ENCODE results near the gene CMTM6. TPM values are rescaled to one million over a fixed set of nuclear protein-coding genes. Genes with fewer than 3 reads are reported as not detected.

CMTM6 gene
- total and polyA plus RNA-seq, 11 donors = 5.2 to 34.8 (median 11.6) TPM

DNA sequence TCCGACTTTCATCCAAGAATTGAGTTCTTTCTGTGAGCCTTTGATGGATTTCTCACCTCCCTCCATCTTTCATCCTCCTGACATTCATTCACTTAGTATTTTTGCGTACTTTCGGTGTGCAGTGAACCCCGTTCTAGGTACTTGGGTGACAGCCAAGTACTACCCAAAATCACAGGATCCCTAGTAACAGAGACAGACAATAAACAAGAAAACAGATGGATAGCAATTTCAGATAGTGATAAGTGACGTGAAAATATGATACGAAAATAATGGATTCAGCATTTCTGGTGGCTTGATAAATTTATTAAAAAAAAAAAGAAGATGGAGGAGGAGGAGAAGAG, 264 bp upstream of the CMTM6 start:
- DNase-seq = no peak
- Histone ChIP-seq H3K27ac (peak overlapping the region; percentile 87 to 99 (median 98)), H3K27me3 (no peaks in the 10 kb centered on the region), H3K36me3 (peaks cover 0 to 9% (median 0%) of the 10 kb centered on the region in 9 donors), H3K9me3 (no peaks in the 10 kb centered on the region), H3K4me1 (peaks cover 0 to 47% (median 14%) of the 10 kb centered on the region in 12 donors), H3K4me3 (peak overlapping the region; percentile 43 to 99 (median 91))
- WGBS, 4 donors = 0 to 2% (median 1%) methylated on average over 6 of the region's 6 CpGs
- intact Hi-C loops (cut with DNase I) = loop anchor here in 4 of 10 donors (10.0 kb wide), 2 partner anchors 72 to 432 kb away; partner anchors contain the start of gene DYNC1LI1 (in 3 of the 4)
- no peak for ATAC-seq
- TF ChIP-seq POLR2A (IDR thresholded peaks at IDR 0.05) = no peak
- TF ChIP-seq, protein P1, sequence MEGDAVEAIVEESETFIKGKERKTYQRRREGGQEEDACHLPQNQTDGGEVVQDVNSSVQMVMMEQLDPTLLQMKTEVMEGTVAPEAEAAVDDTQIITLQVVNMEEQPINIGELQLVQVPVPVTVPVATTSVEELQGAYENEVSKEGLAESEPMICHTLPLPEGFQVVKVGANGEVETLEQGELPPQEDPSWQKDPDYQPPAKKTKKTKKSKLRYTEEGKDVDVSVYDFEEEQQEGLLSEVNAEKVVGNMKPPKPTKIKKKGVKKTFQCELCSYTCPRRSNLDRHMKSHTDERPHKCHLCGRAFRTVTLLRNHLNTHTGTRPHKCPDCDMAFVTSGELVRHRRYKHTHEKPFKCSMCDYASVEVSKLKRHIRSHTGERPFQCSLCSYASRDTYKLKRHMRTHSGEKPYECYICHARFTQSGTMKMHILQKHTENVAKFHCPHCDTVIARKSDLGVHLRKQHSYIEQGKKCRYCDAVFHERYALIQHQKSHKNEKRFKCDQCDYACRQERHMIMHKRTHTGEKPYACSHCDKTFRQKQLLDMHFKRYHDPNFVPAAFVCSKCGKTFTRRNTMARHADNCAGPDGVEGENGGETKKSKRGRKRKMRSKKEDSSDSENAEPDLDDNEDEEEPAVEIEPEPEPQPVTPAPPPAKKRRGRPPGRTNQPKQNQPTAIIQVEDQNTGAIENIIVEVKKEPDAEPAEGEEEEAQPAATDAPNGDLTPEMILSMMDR (IDR thresholded peaks at IDR 0.05) = no peak

DNA sequence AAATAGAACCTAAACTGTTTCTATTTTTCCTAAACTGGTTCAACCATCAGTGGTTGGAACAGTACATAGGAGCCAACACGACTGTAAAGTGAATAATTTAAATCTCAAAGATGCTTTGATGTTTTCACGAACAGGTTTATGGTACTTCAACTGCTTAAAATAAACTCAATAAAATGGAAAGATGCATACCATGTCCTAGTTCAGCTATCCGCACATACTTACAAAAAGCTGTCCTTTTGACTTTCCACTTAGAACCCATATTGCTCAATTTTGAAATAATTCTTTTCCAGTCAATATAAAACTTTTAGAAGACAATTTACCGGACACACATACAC, 902 bp downstream of the CMTM6 start:
- no peak for ATAC-seq
- H3K4me3 ChIP-seq = peak overlapping the region; percentile 43 to 99 (median 91)
- 10 to 13% (median 11%) methylated on average over 4 of the region's 4 CpGs for WGBS, 4 donors
- TF ChIP-seq POLR2A (IDR thresholded peaks at IDR 0.05) = no peak
- TF ChIP-seq, protein P1 (IDR thresholded peaks at IDR 0.05) = no peak
- intact Hi-C loops (cut with DNase I) = loop anchor here in 4 of 10 donors (10.0 kb wide), 2 partner anchors 73 to 433 kb away; partner anchors contain the start of gene DYNC1LI1 (in 3 of the 4)
- no peak for DNase-seq
- H3K4me1 ChIP-seq = peaks cover 0 to 57% (median 14%) of the 10 kb centered on the region in 12 donors
- no peaks in the 10 kb centered on the region for H3K27me3 ChIP-seq
- H3K9me3 ChIP-seq = no peaks in the 10 kb centered on the region
- peaks cover 0 to 9% (median 0%) of the 10 kb centered on the region in 9 donors for H3K36me3 ChIP-seq
- H3K27ac ChIP-seq = peak overlapping the region; percentile 87 to 99 (median 98)

DNA sequence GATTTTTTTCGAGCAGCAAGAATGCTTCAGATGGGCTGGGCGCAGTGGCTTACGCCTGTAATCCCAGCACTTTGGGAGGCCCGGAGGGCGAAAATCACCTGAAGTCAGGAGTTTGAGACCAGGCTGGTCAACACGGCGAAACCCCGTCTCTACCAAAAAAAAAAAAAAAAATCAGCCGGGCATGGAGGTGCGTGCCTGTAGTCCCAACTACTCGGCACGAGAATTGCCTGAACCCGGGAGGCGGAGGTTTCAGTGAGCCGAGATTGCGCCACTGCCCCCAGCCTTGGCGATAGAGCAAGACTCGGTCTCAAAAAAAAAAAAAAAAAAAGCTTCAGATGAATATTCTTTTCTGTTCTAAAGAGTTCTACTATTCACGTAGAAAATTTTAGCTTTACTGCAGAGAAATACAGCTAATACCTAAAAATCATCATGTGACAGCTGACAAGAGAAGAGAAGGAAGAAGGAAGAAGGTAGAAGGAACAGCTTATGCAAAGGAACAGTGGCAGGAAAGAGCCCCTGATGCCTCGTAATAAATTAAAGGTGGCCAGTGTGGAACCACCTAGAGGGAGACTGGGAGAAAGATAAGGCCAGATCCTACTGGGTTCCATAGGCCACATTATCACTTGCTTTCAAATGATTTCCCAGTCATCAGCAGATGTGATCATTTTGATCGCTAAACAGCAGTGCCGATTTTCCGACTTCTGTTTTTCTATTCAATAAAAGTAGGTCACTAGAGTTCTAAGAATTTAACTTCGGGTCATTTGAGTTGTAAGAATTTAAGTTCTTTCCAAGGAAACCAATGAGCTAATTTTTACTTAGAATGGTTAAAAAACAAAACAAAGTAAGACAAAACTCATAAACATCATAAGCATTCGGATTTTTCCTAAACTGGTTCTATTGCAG, 1.5 kb downstream of the CMTM6 start:
- intact Hi-C loops (cut with DNase I) = loop anchor here in 4 of 10 donors (10.0 kb wide), 2 partner anchors 74 to 434 kb away; partner anchors contain the start of gene DYNC1LI1 (in 3 of the 4)
- H3K36me3 ChIP-seq = peaks cover 0 to 9% (median 0%) of the 10 kb centered on the region in 9 donors
- H3K4me3 ChIP-seq = peak overlapping the region in 11 of 12 donors; percentile 43 to 99 (median 91)
- peak overlapping the region in 6 of 12 donors; percentile 95 to 99 (median 98) for H3K27ac ChIP-seq
- no peaks in the 10 kb centered on the region for H3K27me3 ChIP-seq
- no peaks in the 10 kb centered on the region for H3K9me3 ChIP-seq
- H3K4me1 ChIP-seq = peaks cover 0 to 63% (median 14%) of the 10 kb centered on the region in 12 donors
- WGBS, 4 donors = 71 to 75% (median 73%) methylated on average over 25 of the region's 25 CpGs
- TF ChIP-seq, protein P1 (IDR thresholded peaks at IDR 0.05) = no peak
- TF ChIP-seq POLR2A (IDR thresholded peaks at IDR 0.05) = no peak
- DNase-seq (peak in 1 of 5 donors; percentile 28), ATAC-seq (no peak)

DNA sequence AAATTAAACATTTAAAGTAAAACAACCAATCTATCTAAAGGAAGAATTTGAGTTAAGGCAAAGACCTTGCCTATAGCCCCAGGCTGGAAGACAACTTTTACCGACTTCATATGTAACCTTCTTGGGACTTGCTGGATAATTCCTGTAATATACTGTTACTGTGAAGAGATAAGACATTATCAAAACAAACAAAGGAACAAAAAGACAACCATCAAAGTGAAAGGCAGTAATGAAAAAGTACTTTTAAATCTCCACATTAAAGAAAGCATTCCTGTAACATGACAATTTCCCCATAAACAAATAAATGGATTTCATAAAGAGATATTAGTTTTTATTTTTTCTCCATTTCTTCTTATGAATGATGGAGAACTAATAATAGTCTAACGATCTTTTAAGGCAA, 2.4 kb downstream of the CMTM6 start:
- 68 to 75% (median 74%) methylated on average over 2 of the region's 2 CpGs for WGBS, 4 donors
- Histone ChIP-seq H3K27ac (peak overlapping the region in 1 of 12 donors; percentile 98), H3K4me1 (peaks cover 0 to 72% (median 14%) of the 10 kb centered on the region in 12 donors), H3K9me3 (no peaks in the 10 kb centered on the region), H3K4me3 (peak overlapping the region in 2 of 12 donors; percentile 85 to 90), H3K36me3 (peaks cover 0 to 9% (median 0%) of the 10 kb centered on the region in 9 donors), H3K27me3 (no peaks in the 10 kb centered on the region)
- intact Hi-C loops (cut with DNase I) = loop anchor here in 4 of 10 donors (10.0 kb wide), 2 partner anchors 75 to 435 kb away; partner anchors contain the start of gene DYNC1LI1 (in 3 of the 4)
- DNase-seq (no peak), ATAC-seq (no peak)
- TF ChIP-seq POLR2A (IDR thresholded peaks at IDR 0.05) = no peak
- TF ChIP-seq, protein P1 (IDR thresholded peaks at IDR 0.05) = no peak

Data from heart left ventricle (tissue), 16 donors.